HepG2 (cell line): ENCODE results near the gene SPACDR. TPM values are rescaled to one million over a fixed set of nuclear protein-coding genes. Genes with fewer than 3 reads are reported as not detected.

Experiments used
- CENPT ChIP-seq: sonication (generic); formaldehyde crosslinking; IDR thresholded peaks from 2 replicates; pipeline ENCODE4 v1.8.0; 2022; ENCODE audit warnings: low read depth, mild to moderate bottlenecking, moderate library complexity, missing genetic modification reagents
- FLYWCH1 ChIP-seq: sonication (generic); formaldehyde crosslinking; IDR thresholded peaks from 2 replicates; pipeline ENCODE4 v1.8.1; 2023; ENCODE audit warnings: mild to moderate bottlenecking, missing genetic modification reagents
- KLF11 ChIP-seq: IDR thresholded peaks from 2 replicates; pipeline ENCODE4 v1.6.1; 2016; ENCODE audit warnings: missing compliant biosample characterization
- PAX8 ChIP-seq: sonication (generic); formaldehyde crosslinking; IDR thresholded peaks from 2 replicates; pipeline ENCODE4 v1.8.0; 2022; ENCODE audit warnings: mild to moderate bottlenecking, missing genetic modification reagents, borderline replicate concordance
- SCMH1 ChIP-seq: sonication (generic); formaldehyde crosslinking; IDR thresholded peaks from 2 replicates; pipeline ENCODE4 v1.9.0; 2021; ENCODE audit warnings: missing genetic modification reagents, mild to moderate bottlenecking, borderline replicate concordance
- TIGD3 ChIP-seq: sonication (generic); formaldehyde crosslinking; IDR thresholded peaks from 2 replicates; pipeline ENCODE4 v1.5.1; 2020; ENCODE audit warnings: mild to moderate bottlenecking, missing genetic modification reagents, borderline replicate concordance
- TSC22D2 ChIP-seq: sonication (generic); formaldehyde crosslinking; IDR thresholded peaks from 2 replicates; pipeline ENCODE4 v1.5.1; 2020; ENCODE audit warnings: missing genetic modification reagents, mild to moderate bottlenecking, borderline replicate concordance
- ZNF615 ChIP-seq: sonication (generic); formaldehyde crosslinking; IDR thresholded peaks from 2 replicates; pipeline ENCODE4 v1.5.0; 2020; ENCODE audit warnings: mild to moderate bottlenecking, missing genetic modification reagents, borderline replicate concordance
- ZNF687 ChIP-seq: sonication (generic); formaldehyde crosslinking; IDR thresholded peaks from 2 replicates; pipeline ENCODE4 v1.5.1; 2020; ENCODE audit warnings: mild to moderate bottlenecking, missing genetic modification reagents, moderate library complexity
- polyA plus RNA-seq, 8 experiments: library from polyadenylated mRNA; depleted of rRNA in 3 of 8; stranded (reverse) in 7 of 8; unstranded in 1 of 8; fragments of >200 nt; fragmentation: Illumina TruSeq in 4 of 8; extraction: Trizol in 4 of 8; gene quantifications; 2 replicates each; pipeline versions ENCODE4 v1.2.1 to v1.2.3, GENCODE V29; 2011 to 2016; ENCODE audit warnings: low read depth in 4 of 8, missing spikeins in 1 of 8, mixed read lengths in 1 of 8; ENCODE audit not compliant: insufficient read depth in 1 of 8
- total RNA-seq, 5 experiments: library from RNA; depleted of rRNA; stranded (reverse); fragments of >200 nt; fragmentation: Illumina TruSeq; extraction: Trizol; gene quantifications; 2 replicates each; pipeline ENCODE4 v1.2.3, GENCODE V29; 2016; ENCODE audit warnings: low read depth in 1 of 5
- TF ChIP-seq, protein P1 (sequence below): sonication (generic); formaldehyde crosslinking; IDR thresholded peaks from 2 replicates; pipeline ENCODE4; 2020; ENCODE audit warnings: missing genetic modification reagents, mild to moderate bottlenecking, borderline replicate concordance
- TF ChIP-seq, protein P2 (sequence below): sonication (generic); formaldehyde crosslinking; IDR thresholded peaks from 2 replicates; pipeline ENCODE4 v1.5.0; 2020; ENCODE audit warnings: missing genetic modification reagents
- TF ChIP-seq, protein P3 (sequence below): sonication (generic); formaldehyde crosslinking; IDR thresholded peaks from 2 replicates; pipeline ENCODE4 v1.4.0; 2020; ENCODE audit warnings: mild to moderate bottlenecking, low read depth, missing genetic modification reagents
- TF ChIP-seq, protein P4 (sequence below): sonication (generic); formaldehyde crosslinking; IDR thresholded peaks from 2 replicates; pipeline ENCODE4 v1.8.0; 2022; ENCODE audit warnings: missing genetic modification reagents, mild to moderate bottlenecking, inconsistent platforms, borderline replicate concordance

The SPACDR gene
- total and polyA plus RNA-seq, 2 of the 13 experiments (the other 11 are each of a cell fraction or from before 2014, with no cell fraction given), result 0.41 TPM; not detected in 1

- TF ChIP-seq, protein P1, sequence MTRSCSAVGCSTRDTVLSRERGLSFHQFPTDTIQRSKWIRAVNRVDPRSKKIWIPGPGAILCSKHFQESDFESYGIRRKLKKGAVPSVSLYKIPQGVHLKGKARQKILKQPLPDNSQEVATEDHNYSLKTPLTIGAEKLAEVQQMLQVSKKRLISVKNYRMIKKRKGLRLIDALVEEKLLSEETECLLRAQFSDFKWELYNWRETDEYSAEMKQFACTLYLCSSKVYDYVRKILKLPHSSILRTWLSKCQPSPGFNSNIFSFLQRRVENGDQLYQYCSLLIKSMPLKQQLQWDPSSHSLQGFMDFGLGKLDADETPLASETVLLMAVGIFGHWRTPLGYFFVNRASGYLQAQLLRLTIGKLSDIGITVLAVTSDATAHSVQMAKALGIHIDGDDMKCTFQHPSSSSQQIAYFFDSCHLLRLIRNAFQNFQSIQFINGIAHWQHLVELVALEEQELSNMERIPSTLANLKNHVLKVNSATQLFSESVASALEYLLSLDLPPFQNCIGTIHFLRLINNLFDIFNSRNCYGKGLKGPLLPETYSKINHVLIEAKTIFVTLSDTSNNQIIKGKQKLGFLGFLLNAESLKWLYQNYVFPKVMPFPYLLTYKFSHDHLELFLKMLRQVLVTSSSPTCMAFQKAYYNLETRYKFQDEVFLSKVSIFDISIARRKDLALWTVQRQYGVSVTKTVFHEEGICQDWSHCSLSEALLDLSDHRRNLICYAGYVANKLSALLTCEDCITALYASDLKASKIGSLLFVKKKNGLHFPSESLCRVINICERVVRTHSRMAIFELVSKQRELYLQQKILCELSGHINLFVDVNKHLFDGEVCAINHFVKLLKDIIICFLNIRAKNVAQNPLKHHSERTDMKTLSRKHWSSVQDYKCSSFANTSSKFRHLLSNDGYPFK, result peak; percentile 41; the same call in 1 of the 2 replicates
- no peak for TF ChIP-seq SCMH1 (CRISPR knock-in tag)
- TF ChIP-seq, protein P2, sequence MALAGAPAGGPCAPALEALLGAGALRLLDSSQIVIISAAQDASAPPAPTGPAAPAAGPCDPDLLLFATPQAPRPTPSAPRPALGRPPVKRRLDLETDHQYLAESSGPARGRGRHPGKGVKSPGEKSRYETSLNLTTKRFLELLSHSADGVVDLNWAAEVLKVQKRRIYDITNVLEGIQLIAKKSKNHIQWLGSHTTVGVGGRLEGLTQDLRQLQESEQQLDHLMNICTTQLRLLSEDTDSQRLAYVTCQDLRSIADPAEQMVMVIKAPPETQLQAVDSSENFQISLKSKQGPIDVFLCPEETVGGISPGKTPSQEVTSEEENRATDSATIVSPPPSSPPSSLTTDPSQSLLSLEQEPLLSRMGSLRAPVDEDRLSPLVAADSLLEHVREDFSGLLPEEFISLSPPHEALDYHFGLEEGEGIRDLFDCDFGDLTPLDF (CRISPR knock-in tag), result peak; percentile 52
- no peak for TF ChIP-seq TIGD3 (CRISPR knock-in tag)
- TF ChIP-seq ZNF615, result peak; percentile 94; the same call in 1 of the 2 replicates
- no peak for TF ChIP-seq KLF11
- TF ChIP-seq TSC22D2 (CRISPR knock-in tag), result no peak
- peak; percentile 82 for TF ChIP-seq ZNF687 (CRISPR knock-in tag)
- TF ChIP-seq, protein P3, sequence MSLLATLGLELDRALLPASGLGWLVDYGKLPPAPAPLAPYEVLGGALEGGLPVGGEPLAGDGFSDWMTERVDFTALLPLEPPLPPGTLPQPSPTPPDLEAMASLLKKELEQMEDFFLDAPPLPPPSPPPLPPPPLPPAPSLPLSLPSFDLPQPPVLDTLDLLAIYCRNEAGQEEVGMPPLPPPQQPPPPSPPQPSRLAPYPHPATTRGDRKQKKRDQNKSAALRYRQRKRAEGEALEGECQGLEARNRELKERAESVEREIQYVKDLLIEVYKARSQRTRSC, result no peak
- TF ChIP-seq, protein P4, sequence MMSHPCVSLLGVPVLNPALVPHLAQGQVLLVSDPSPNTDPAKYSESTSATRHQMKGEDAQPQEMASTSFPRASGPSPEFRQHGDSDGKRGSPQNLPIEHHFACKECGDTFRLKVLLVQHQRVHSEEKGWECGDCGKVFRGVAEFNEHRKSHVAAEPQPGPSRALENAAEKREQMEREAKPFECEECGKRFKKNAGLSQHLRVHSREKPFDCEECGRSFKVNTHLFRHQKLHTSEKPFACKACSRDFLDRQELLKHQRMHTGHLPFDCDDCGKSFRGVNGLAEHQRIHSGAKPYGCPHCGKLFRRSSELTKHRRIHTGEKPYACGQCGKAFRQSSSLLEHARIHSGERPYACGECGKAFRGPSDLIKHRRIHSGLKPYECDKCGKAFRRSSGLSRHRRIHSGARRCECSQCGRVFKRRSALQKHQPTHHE (CRISPR knock-in tag), result peak; percentile 58; the same call in 1 of the 2 replicates
- no peak for TF ChIP-seq FLYWCH1
- no peak for TF ChIP-seq CENPT (CRISPR knock-in tag)
- TF ChIP-seq PAX8, result no peak
Observed at GRCh38 chr7:100429637-100430492, 34.2 kb downstream of the SPACDR start, which contains the start of gene MEPCE (continued).
